ENCODE results near the gene DNAJC2. TPM values are rescaled to one million over a fixed set of nuclear protein-coding genes. Genes with fewer than 3 reads are reported as not detected.
"Not testable (repeated sequence)": the region's sequence is repeated elsewhere in the genome, so short reads cannot be mapped to it uniquely, and the experiment has no call there.

DNAJC2 gene
- total RNA-seq, 2 donors from 2014 or later, result 20.3 to 41.3 TPM

- not testable (repeated sequence) for H3K9me3 ChIP-seq; H3K4me1 ChIP-seq (ENCODE audit: control insufficient read depth in 1 of 2, low read depth in 2 of 2); H3K27ac ChIP-seq; H3K4me3 ChIP-seq; H3K27me3 ChIP-seq (replicated peaks; ENCODE audit: insufficient read depth); DNase-seq (ENCODE audit: low spot score); H3K36me3 ChIP-seq; ATAC-seq (ENCODE audit: insufficient number of reproducible peaks, low FRiP score, low read depth)
Measured at GRCh38 chr7:103278195-103278594, 66.4 kb downstream of the DNAJC2 start.

GRCh38 chr7:103274867-103275266, 69.7 kb downstream of the DNAJC2 start:
- H3K4me1 ChIP-seq (ENCODE audit: control insufficient read depth in 1 of 2, low read depth in 2 of 2); H3K27ac ChIP-seq; H3K9me3 ChIP-seq; H3K27me3 ChIP-seq (replicated peaks; ENCODE audit: insufficient read depth); ATAC-seq (ENCODE audit: insufficient number of reproducible peaks, low FRiP score, low read depth); H3K36me3 ChIP-seq; H3K4me3 ChIP-seq; DNase-seq (ENCODE audit: low spot score): not testable (repeated sequence)

- not testable (repeated sequence) for DNase-seq (ENCODE audit: low spot score); H3K36me3 ChIP-seq; H3K27me3 ChIP-seq (replicated peaks; ENCODE audit: insufficient read depth); H3K27ac ChIP-seq; H3K9me3 ChIP-seq; ATAC-seq (ENCODE audit: insufficient number of reproducible peaks, low FRiP score, low read depth); H3K4me1 ChIP-seq (ENCODE audit: control insufficient read depth in 1 of 2, low read depth in 2 of 2); H3K4me3 ChIP-seq
Measured at GRCh38 chr7:103273374-103273773, 71.2 kb downstream of the DNAJC2 start.

GRCh38 chr7:103266229-103266628, 78.3 kb downstream of the DNAJC2 start:
- H3K27me3 ChIP-seq (replicated peaks; ENCODE audit: insufficient read depth); H3K9me3 ChIP-seq; ATAC-seq (ENCODE audit: insufficient number of reproducible peaks, low FRiP score, low read depth); H3K36me3 ChIP-seq; H3K4me3 ChIP-seq; H3K4me1 ChIP-seq (ENCODE audit: control insufficient read depth in 1 of 2, low read depth in 2 of 2); H3K27ac ChIP-seq; DNase-seq (ENCODE audit: low spot score): not testable (repeated sequence)

- not testable (repeated sequence) for H3K27ac ChIP-seq; ATAC-seq (ENCODE audit: insufficient number of reproducible peaks, low FRiP score, low read depth); H3K27me3 ChIP-seq (replicated peaks; ENCODE audit: insufficient read depth); H3K4me1 ChIP-seq (ENCODE audit: control insufficient read depth in 1 of 2, low read depth in 2 of 2); H3K4me3 ChIP-seq; H3K36me3 ChIP-seq; DNase-seq (ENCODE audit: low spot score); H3K9me3 ChIP-seq
Measured at GRCh38 chr7:103264054-103264453, 80.5 kb downstream of the DNAJC2 start.

Other genes with a start within 250 kb of the DNAJC2 start
- gene NAPEPLD, start 195.7 kb downstream of the DNAJC2 start, total RNA-seq, result 10 to 100 TPM; 10.7 to 27.7 TPM
- gene PMPCB, start 47.3 kb downstream of the DNAJC2 start, total RNA-seq, result 10 to 100 TPM; 37.8 to 42.0 TPM
- gene PSMC2, start 2.9 kb upstream of the DNAJC2 start, total RNA-seq, result 10 to 100 TPM; 82.3 to 85.8 TPM
- gene SLC26A5, start 101.4 kb upstream of the DNAJC2 start, total RNA-seq, result not detected